Panc1 (cell line): ENCODE results near the gene MRPS7.

Experiments
- POLR2AphosphoS5 ChIP-seq: IDR thresholded peaks from 2 replicates; pipeline ENCODE4 v1.6.1; 2012; ENCODE audit warnings: mild to moderate bottlenecking, low read depth, low read length, moderate library complexity
- SIN3A ChIP-seq: IDR thresholded peaks from 2 replicates; pipeline ENCODE4 v1.6.1; 2012; ENCODE audit warnings: low read depth, mild to moderate bottlenecking, low read length, moderate library complexity, borderline replicate concordance; ENCODE audit not compliant: insufficient read depth
- TCF7L2 ChIP-seq: IDR thresholded peaks from 2 replicates; pipeline ENCODE4 v1.6.1; 2011; ENCODE audit warnings: mild to moderate bottlenecking, low read depth, low read length, inconsistent platforms
- TF ChIP-seq, protein P1 (sequence below): fragments of 450-650 bp; IDR thresholded peaks from 2 replicates; pipeline ENCODE4 v1.5.1; 2017; ENCODE audit warnings: mild to moderate bottlenecking
- TF ChIP-seq, protein P2 (sequence below), 2 experiments: IDR thresholded peaks; 2 replicates each; pipeline ENCODE4 v1.6.1; 2011 to 2012; ENCODE audit warnings: low read depth in 2 of 2, control low read depth in 1 of 2, low read length in 1 of 2, mild to moderate bottlenecking in 1 of 2, moderate library complexity in 1 of 2; ENCODE audit not compliant: insufficient read depth in 1 of 2

GRCh38 chr17:75267411-75268232, 5.9 kb downstream of the MRPS7 start:
- TF ChIP-seq POLR2AphosphoS5 (no peak; the same call in 1 of the 2 replicates), SIN3A (no peak), TCF7L2 (no peak)
- TF ChIP-seq, protein P1, sequence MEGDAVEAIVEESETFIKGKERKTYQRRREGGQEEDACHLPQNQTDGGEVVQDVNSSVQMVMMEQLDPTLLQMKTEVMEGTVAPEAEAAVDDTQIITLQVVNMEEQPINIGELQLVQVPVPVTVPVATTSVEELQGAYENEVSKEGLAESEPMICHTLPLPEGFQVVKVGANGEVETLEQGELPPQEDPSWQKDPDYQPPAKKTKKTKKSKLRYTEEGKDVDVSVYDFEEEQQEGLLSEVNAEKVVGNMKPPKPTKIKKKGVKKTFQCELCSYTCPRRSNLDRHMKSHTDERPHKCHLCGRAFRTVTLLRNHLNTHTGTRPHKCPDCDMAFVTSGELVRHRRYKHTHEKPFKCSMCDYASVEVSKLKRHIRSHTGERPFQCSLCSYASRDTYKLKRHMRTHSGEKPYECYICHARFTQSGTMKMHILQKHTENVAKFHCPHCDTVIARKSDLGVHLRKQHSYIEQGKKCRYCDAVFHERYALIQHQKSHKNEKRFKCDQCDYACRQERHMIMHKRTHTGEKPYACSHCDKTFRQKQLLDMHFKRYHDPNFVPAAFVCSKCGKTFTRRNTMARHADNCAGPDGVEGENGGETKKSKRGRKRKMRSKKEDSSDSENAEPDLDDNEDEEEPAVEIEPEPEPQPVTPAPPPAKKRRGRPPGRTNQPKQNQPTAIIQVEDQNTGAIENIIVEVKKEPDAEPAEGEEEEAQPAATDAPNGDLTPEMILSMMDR, result no peak
- TF ChIP-seq, protein P2, sequence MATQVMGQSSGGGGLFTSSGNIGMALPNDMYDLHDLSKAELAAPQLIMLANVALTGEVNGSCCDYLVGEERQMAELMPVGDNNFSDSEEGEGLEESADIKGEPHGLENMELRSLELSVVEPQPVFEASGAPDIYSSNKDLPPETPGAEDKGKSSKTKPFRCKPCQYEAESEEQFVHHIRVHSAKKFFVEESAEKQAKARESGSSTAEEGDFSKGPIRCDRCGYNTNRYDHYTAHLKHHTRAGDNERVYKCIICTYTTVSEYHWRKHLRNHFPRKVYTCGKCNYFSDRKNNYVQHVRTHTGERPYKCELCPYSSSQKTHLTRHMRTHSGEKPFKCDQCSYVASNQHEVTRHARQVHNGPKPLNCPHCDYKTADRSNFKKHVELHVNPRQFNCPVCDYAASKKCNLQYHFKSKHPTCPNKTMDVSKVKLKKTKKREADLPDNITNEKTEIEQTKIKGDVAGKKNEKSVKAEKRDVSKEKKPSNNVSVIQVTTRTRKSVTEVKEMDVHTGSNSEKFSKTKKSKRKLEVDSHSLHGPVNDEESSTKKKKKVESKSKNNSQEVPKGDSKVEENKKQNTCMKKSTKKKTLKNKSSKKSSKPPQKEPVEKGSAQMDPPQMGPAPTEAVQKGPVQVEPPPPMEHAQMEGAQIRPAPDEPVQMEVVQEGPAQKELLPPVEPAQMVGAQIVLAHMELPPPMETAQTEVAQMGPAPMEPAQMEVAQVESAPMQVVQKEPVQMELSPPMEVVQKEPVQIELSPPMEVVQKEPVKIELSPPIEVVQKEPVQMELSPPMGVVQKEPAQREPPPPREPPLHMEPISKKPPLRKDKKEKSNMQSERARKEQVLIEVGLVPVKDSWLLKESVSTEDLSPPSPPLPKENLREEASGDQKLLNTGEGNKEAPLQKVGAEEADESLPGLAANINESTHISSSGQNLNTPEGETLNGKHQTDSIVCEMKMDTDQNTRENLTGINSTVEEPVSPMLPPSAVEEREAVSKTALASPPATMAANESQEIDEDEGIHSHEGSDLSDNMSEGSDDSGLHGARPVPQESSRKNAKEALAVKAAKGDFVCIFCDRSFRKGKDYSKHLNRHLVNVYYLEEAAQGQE (IDR thresholded peaks at IDR 0.05; ENCODE audit: insufficient read depth in 1 of 2, low read depth in 2 of 2, low read length in 1 of 2), result no peak
